NB4 (cell line): ENCODE data around the gene POLDIP3.
"Not testable (repeated sequence)": the region's sequence is repeated elsewhere in the genome, so short reads cannot be mapped to it uniquely, and the experiment has no call there.

Source experiments
- POLR2A ChIP-seq: IDR thresholded peaks from 2 replicates; pipeline ENCODE4 v1.6.1; 2011; ENCODE audit warnings: mild to moderate bottlenecking; ENCODE audit not compliant: insufficient read length; ENCODE audit errors: extremely low read depth
- TF ChIP-seq, protein P1 (sequence below): IDR thresholded peaks from one replicate; pipeline ENCODE4 v1.5.1; 2012; ENCODE audit warnings: low read depth, low read length

DNA sequence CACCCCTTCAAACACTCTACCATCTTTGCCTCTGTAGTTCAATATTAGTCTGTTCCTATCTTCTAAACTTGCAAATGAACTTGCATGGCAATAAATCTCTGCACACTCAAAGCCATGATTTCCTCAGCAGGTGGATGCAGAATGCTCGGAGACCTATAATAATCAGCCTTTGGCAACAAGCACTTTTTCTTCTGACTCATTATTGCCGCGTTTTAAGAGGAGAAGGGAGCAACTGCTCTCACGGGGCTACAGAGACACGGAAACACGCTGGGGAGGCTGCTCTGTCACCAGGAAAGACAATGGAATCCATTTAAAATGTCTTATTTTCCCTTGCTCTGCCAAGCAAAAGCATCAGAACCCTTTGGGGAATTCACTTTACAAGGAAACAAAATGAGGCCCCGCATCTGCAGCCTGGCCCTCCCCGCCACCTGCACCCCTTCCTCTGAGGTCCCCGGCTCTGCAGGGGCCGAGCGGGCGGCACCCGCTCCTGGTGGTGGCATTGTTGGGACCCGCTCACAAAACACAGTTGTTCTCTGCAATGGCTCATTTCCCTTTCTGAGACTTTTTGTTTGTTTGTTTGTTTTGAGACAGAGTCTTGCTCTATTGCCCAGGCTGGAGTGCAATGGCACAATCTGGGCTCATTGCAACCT is 79.5 kb downstream of the POLDIP3 start:
- TF ChIP-seq, protein P1, sequence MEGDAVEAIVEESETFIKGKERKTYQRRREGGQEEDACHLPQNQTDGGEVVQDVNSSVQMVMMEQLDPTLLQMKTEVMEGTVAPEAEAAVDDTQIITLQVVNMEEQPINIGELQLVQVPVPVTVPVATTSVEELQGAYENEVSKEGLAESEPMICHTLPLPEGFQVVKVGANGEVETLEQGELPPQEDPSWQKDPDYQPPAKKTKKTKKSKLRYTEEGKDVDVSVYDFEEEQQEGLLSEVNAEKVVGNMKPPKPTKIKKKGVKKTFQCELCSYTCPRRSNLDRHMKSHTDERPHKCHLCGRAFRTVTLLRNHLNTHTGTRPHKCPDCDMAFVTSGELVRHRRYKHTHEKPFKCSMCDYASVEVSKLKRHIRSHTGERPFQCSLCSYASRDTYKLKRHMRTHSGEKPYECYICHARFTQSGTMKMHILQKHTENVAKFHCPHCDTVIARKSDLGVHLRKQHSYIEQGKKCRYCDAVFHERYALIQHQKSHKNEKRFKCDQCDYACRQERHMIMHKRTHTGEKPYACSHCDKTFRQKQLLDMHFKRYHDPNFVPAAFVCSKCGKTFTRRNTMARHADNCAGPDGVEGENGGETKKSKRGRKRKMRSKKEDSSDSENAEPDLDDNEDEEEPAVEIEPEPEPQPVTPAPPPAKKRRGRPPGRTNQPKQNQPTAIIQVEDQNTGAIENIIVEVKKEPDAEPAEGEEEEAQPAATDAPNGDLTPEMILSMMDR: not testable (repeated sequence)
- TF ChIP-seq POLR2A: not testable (repeated sequence)
